A673 (cell line): Measurements from ENCODE around the gene GALNT18.

Experiments used
- EZH2 ChIP-seq: fragments of 200-600 bp; sonication (generic); IDR thresholded peaks from 2 replicates; pipeline ENCODE4 v1.6.1; 2017; ENCODE audit warnings: borderline replicate concordance, low read depth, mild to moderate bottlenecking, mixed read lengths, antibody characterized with exemption, low read length; ENCODE audit not compliant: poor library complexity, severe bottlenecking
- TF ChIP-seq, protein P1 (sequence below): fragments of 300-800, 200-600 bp; sonication (generic); conservative IDR thresholded peaks from 2 replicates; pipeline ENCODE4 v1.5.1; 2017; ENCODE audit warnings: low read depth, mild to moderate bottlenecking, antibody characterized with exemption, low read length, moderate library complexity, mixed read lengths

DNA sequence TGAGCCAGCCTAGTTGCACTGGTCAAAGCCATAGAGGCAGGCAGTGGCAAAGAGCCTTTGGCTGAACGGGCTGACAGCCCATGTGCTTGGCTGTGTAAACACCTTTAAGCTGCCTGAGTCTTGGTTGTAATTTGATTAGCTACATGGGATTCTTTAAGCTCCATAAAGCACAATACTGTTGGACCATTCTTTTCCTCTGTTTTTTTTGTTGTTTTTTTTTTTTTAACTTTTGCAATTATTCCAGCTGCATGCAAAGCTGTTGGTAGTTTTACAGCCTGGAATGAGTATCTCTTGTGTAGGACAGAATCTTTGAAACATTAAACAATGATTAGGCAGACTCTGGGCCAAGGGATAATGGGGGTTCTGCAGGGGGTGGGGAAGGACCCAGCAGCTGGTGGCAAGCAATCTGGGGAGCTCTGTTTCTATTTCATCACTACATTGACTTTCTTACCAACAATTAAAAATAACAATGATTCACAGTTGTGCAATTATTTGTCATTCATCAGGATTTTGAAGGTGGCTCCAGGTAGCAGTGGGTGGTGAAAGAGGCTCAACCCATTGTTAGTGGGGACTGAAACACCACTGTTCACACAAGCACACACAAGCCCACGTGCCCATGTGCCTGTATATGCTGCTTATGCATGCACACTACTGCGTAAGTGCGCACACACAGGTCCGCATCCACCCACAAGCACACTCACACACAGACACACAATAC, 199.2 kb downstream of the GALNT18 start:
- TF ChIP-seq, protein P1, sequence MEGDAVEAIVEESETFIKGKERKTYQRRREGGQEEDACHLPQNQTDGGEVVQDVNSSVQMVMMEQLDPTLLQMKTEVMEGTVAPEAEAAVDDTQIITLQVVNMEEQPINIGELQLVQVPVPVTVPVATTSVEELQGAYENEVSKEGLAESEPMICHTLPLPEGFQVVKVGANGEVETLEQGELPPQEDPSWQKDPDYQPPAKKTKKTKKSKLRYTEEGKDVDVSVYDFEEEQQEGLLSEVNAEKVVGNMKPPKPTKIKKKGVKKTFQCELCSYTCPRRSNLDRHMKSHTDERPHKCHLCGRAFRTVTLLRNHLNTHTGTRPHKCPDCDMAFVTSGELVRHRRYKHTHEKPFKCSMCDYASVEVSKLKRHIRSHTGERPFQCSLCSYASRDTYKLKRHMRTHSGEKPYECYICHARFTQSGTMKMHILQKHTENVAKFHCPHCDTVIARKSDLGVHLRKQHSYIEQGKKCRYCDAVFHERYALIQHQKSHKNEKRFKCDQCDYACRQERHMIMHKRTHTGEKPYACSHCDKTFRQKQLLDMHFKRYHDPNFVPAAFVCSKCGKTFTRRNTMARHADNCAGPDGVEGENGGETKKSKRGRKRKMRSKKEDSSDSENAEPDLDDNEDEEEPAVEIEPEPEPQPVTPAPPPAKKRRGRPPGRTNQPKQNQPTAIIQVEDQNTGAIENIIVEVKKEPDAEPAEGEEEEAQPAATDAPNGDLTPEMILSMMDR = no peak
- no peak for TF ChIP-seq EZH2
